Measurements from ENCODE around the gene DDX41. TPM values are rescaled to one million over a fixed set of nuclear protein-coding genes. Genes with fewer than 3 reads are reported as not detected.

DDX41 gene
- total and polyA plus RNA-seq, 2 donors: 71.3 to 78.0 TPM

Other genes starting within 250 kb of the DDX41 start
- 15.9 TPM for gene RAB24, start 213.2 kb downstream of the DDX41 start, total RNA-seq
- 82.8 TPM for gene RAB24, start 213.2 kb downstream of the DDX41 start, polyA plus RNA-seq
- gene PRELID1, start 213.2 kb downstream of the DDX41 start, total RNA-seq: 105 TPM
- 79.1 TPM for gene PRELID1, start 213.2 kb downstream of the DDX41 start, polyA plus RNA-seq
- 44.8 TPM for gene MXD3, start 205.1 kb downstream of the DDX41 start, total RNA-seq
- 16.1 TPM for gene MXD3, start 205.1 kb downstream of the DDX41 start, polyA plus RNA-seq
- 117 TPM for gene LMAN2, start 165.3 kb downstream of the DDX41 start, total RNA-seq
- gene LMAN2, start 165.3 kb downstream of the DDX41 start, polyA plus RNA-seq: 95.3 TPM
- 49.5 TPM for gene RGS14, start 159.0 kb downstream of the DDX41 start, total RNA-seq
- 52.7 TPM for gene RGS14, start 159.0 kb downstream of the DDX41 start, polyA plus RNA-seq
- 0.05 TPM for gene SLC34A1, start 132.5 kb downstream of the DDX41 start, total RNA-seq
- 0.02 TPM for gene SLC34A1, start 132.5 kb downstream of the DDX41 start, polyA plus RNA-seq
- gene PFN3, start 116.3 kb downstream of the DDX41 start, total RNA-seq: not detected
- gene PFN3, start 116.3 kb downstream of the DDX41 start, polyA plus RNA-seq: not detected
- gene F12, start 107.4 kb downstream of the DDX41 start, total RNA-seq: 0.19 TPM
- gene F12, start 107.4 kb downstream of the DDX41 start, polyA plus RNA-seq: 1.2 TPM
- 57.4 TPM for gene GRK6, start 90.3 kb downstream of the DDX41 start, total RNA-seq
- gene GRK6, start 90.3 kb downstream of the DDX41 start, polyA plus RNA-seq: 36.3 TPM
- gene PRR7, start 70.1 kb downstream of the DDX41 start, total RNA-seq: 3.6 TPM
- 1.6 TPM for gene PRR7, start 70.1 kb downstream of the DDX41 start, polyA plus RNA-seq
- 32.3 TPM for gene DBN1, start 43.3 kb downstream of the DDX41 start, total RNA-seq
- gene DBN1, start 43.3 kb downstream of the DDX41 start, polyA plus RNA-seq: 34.3 TPM
- gene PDLIM7, start 19.4 kb downstream of the DDX41 start, total RNA-seq: 10.8 TPM
- 61.9 TPM for gene PDLIM7, start 19.4 kb downstream of the DDX41 start, polyA plus RNA-seq
- 3.3 TPM for gene DOK3, start 7.1 kb downstream of the DDX41 start, total RNA-seq
- gene DOK3, start 7.1 kb downstream of the DDX41 start, polyA plus RNA-seq: 13.4 TPM
- gene FAM193B, start 37.6 kb upstream of the DDX41 start, total RNA-seq: 41.7 TPM
- gene FAM193B, start 37.6 kb upstream of the DDX41 start, polyA plus RNA-seq: 527 TPM
- gene TMED9, start 75.2 kb upstream of the DDX41 start, total RNA-seq: 37.9 TPM
- 104 TPM for gene TMED9, start 75.2 kb upstream of the DDX41 start, polyA plus RNA-seq
- 14.1 TPM for gene B4GALT7, start 83.2 kb upstream of the DDX41 start, total RNA-seq
- gene B4GALT7, start 83.2 kb upstream of the DDX41 start, polyA plus RNA-seq: 29.1 TPM